OCI-LY7 (cell line): ENCODE results near the gene PFN2.
A peak's percentile ranks its signal among the peaks of the same experiment; 100 is the strongest.

Experiments
- EZH2phosphoT487 ChIP-seq: fragments of 200-600 bp; sonication (generic); IDR thresholded peaks from 2 replicates; pipeline ENCODE4 v1.6.1; 2018; ENCODE audit warnings: low read depth, borderline replicate concordance, mild to moderate bottlenecking, mixed run types, antibody characterized with exemption, low read length, moderate library complexity, mixed read lengths
- TF ChIP-seq, protein P1 (sequence below): fragments of 200-600 bp; sonication (generic); conservative IDR thresholded peaks from 2 replicates; pipeline ENCODE4 v1.5.1; 2014; ENCODE audit warnings: mild to moderate bottlenecking, antibody characterized with exemption, low read length, moderate library complexity, mixed read lengths

- TF ChIP-seq, protein P1, sequence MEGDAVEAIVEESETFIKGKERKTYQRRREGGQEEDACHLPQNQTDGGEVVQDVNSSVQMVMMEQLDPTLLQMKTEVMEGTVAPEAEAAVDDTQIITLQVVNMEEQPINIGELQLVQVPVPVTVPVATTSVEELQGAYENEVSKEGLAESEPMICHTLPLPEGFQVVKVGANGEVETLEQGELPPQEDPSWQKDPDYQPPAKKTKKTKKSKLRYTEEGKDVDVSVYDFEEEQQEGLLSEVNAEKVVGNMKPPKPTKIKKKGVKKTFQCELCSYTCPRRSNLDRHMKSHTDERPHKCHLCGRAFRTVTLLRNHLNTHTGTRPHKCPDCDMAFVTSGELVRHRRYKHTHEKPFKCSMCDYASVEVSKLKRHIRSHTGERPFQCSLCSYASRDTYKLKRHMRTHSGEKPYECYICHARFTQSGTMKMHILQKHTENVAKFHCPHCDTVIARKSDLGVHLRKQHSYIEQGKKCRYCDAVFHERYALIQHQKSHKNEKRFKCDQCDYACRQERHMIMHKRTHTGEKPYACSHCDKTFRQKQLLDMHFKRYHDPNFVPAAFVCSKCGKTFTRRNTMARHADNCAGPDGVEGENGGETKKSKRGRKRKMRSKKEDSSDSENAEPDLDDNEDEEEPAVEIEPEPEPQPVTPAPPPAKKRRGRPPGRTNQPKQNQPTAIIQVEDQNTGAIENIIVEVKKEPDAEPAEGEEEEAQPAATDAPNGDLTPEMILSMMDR = peak; percentile 86
- no peak for TF ChIP-seq EZH2phosphoT487
Observed at GRCh38 chr3:149967086-149967685, 3.5 kb downstream of the PFN2 start.
